Parathyroid adenoma (tissue), 2 donors: ENCODE measurements around the gene GABARAP.

Experiments
- H2AFZ ChIP-seq: fragments of 300-600 bp; sonication (generic); one replicate; pipeline ENCODE4 v1.7.0; 2017; ENCODE audit warnings: antibody characterized with exemption, mild to moderate bottlenecking
- H3K27ac ChIP-seq: fragments of 300-600 bp; sonication (generic); one replicate; pipeline ENCODE4 v1.7.0; 2017
- H3K27me3 ChIP-seq: fragments of 300-600 bp; sonication (generic); one replicate; pipeline ENCODE4 v1.7.0; 2017; ENCODE audit warnings: low read length; ENCODE audit not compliant: control insufficient read depth, insufficient read depth
- H3K36me3 ChIP-seq: fragments of 300-600 bp; sonication (generic); one replicate; pipeline ENCODE4 v1.7.0; 2017; ENCODE audit warnings: low read length; ENCODE audit not compliant: control insufficient read depth, insufficient read depth
- H3K4me1 ChIP-seq: fragments of 300-600 bp; sonication (generic); one replicate; pipeline ENCODE4 v1.7.0; 2017; ENCODE audit warnings: control low read depth
- H3K4me2 ChIP-seq: fragments of 300-600 bp; sonication (generic); one replicate; pipeline ENCODE4 v1.7.0; 2017; ENCODE audit warnings: low read length
- H3K4me3 ChIP-seq: fragments of 300-600 bp; sonication (generic); one replicate; pipeline ENCODE4 v1.7.0; 2017; ENCODE audit warnings: low read depth, low read length
- H3K79me2 ChIP-seq: fragments of 300-600 bp; sonication (generic); one replicate; pipeline ENCODE4 v1.7.0; 2017; ENCODE audit warnings: control low read depth
- H3K9ac ChIP-seq: fragments of 300-600 bp; sonication (generic); one replicate; pipeline ENCODE4 v1.7.0; 2017; ENCODE audit warnings: mild to moderate bottlenecking
- H3K9me3 ChIP-seq: fragments of 300-600 bp; sonication (generic); one replicate; pipeline ENCODE4 v1.7.0; 2017; ENCODE audit warnings: low read length; ENCODE audit not compliant: control insufficient read depth
- TF ChIP-seq, protein P1 (sequence below): fragments of 300-600 bp; sonication (generic); IDR thresholded peaks from one replicate; pipeline ENCODE4 v1.7.0; 2017; ENCODE audit warnings: antibody characterized with exemption, mild to moderate bottlenecking
- donor health status: primary hyperparathyroidism.

Gene GABARAP

DNA sequence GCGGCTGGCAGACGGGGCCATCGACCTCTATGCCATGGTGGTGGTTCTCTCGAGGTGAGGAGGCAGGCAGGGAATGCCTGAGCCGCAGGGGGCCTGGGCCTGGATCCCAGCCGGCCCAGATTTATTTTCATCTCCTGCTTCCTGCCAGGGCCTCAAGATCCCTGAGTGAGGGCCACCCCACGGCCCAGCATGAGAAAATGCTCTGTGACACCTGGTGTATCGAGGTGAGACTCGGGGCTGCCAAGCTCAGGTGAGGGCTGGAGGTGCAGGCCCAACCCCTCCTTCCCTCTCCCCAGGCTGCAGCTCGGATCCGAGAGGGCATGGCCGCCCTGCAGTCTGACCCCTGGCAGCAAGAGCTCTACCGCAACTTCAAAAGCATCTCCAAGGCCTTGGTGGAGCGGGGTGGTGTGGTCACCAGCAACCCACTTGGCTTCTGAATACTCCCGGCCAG is 17.6 kb downstream of the GABARAP start:
- TF ChIP-seq, protein P1, sequence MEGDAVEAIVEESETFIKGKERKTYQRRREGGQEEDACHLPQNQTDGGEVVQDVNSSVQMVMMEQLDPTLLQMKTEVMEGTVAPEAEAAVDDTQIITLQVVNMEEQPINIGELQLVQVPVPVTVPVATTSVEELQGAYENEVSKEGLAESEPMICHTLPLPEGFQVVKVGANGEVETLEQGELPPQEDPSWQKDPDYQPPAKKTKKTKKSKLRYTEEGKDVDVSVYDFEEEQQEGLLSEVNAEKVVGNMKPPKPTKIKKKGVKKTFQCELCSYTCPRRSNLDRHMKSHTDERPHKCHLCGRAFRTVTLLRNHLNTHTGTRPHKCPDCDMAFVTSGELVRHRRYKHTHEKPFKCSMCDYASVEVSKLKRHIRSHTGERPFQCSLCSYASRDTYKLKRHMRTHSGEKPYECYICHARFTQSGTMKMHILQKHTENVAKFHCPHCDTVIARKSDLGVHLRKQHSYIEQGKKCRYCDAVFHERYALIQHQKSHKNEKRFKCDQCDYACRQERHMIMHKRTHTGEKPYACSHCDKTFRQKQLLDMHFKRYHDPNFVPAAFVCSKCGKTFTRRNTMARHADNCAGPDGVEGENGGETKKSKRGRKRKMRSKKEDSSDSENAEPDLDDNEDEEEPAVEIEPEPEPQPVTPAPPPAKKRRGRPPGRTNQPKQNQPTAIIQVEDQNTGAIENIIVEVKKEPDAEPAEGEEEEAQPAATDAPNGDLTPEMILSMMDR: no peak
- Histone ChIP-seq H3K4me2 (no peak overlapping the region), H3K4me3 (no peak overlapping the region), H2AFZ (no peak overlapping the region), H3K27me3 (no peaks in the 10 kb centered on the region), H3K36me3 (no peaks in the 10 kb centered on the region), H3K9ac (no peak overlapping the region), H3K79me2 (peaks cover 18% of the 10 kb centered on the region), H3K4me1 (peaks cover 29% of the 10 kb centered on the region), H3K9me3 (no peaks in the 10 kb centered on the region), H3K27ac (no peak overlapping the region)

DNA sequence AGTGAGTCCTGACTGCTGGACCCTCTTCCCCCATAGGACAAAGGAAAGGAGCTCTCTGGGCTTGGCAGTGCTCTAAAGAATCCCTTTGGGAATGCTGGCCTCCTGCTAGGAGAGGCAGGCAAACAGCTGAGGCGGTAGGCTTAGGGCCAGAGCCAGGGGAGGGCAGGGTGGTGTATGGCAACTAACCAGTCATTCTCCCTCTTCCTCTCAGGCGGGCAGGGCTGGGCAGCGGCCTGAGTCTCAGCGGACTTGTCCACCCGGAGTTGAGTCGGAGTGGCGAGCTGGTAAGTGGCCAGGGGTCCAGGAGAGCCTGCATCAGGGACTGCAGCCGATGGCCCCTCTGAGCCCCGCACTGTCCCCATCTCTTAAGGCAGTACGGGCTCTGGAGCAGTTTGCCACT is 18.1 kb downstream of the GABARAP start:
- no peaks in the 10 kb centered on the region for H3K36me3 ChIP-seq
- H3K79me2 ChIP-seq: peaks cover 12% of the 10 kb centered on the region
- no peak overlapping the region for H3K4me2 ChIP-seq
- TF ChIP-seq, protein P1: no peak
- no peaks in the 10 kb centered on the region for H3K9me3 ChIP-seq
- no peaks in the 10 kb centered on the region for H3K27me3 ChIP-seq
- H3K4me3 ChIP-seq: no peak overlapping the region
- H3K4me1 ChIP-seq: peaks cover 30% of the 10 kb centered on the region
- no peak overlapping the region for H3K9ac ChIP-seq
- no peak overlapping the region for H2AFZ ChIP-seq
- H3K27ac ChIP-seq: peak overlapping the region; percentile 46

DNA sequence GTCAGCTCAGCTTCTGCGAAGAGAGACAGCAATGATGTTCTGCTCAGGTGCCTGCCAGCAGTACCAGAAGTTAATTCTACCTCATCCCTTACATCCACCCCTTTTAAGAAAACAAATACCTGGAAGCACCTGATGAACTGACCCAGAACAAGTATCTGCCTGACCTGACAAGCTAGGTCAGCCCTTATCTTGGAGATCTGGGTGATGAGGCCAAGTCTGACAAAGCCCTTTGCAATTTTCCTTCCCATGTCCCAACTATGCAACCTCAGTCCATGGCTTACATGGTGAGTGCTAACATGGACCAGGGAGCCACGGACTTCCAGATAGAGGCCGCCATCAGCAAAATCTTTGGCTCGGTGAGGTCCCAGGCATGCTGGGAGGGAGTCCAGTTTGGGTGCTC is 18.9 kb downstream of the GABARAP start:
- Histone ChIP-seq H3K4me2 (peak overlapping the region; percentile 30), H3K36me3 (no peaks in the 10 kb centered on the region), H3K79me2 (peaks cover 9% of the 10 kb centered on the region), H2AFZ (no peak overlapping the region), H3K4me1 (peaks cover 38% of the 10 kb centered on the region), H3K9me3 (no peaks in the 10 kb centered on the region), H3K27ac (peak overlapping the region; percentile 46), H3K9ac (no peak overlapping the region), H3K27me3 (no peaks in the 10 kb centered on the region), H3K4me3 (no peak overlapping the region)
- TF ChIP-seq, protein P1: no peak

DNA sequence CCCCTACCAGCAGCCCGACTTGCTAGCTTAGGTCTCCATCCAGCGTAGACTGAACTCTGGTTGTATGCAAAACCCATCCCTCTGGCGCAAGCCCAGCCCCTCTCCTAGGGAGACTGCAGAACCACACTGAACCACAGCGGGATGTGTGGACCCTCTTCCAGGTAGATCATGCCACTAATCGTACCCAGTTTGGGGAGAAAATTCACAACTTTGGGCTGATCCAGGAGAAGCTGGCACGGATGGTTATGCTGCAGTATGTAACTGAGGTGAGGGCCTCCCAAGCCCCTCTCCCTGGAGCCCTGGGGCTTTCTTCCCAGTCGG is 19.3 kb downstream of the GABARAP start:
- peaks cover 42% of the 10 kb centered on the region for H3K4me1 ChIP-seq
- no peaks in the 10 kb centered on the region for H3K9me3 ChIP-seq
- H3K4me2 ChIP-seq: peak overlapping the region; percentile 27
- H3K9ac ChIP-seq: no peak overlapping the region
- H3K4me3 ChIP-seq: no peak overlapping the region
- H3K27ac ChIP-seq: peak overlapping the region; percentile 46
- TF ChIP-seq, protein P1: no peak
- H3K27me3 ChIP-seq: no peaks in the 10 kb centered on the region
- H2AFZ ChIP-seq: no peak overlapping the region
- no peaks in the 10 kb centered on the region for H3K36me3 ChIP-seq
- peaks cover 9% of the 10 kb centered on the region for H3K79me2 ChIP-seq

DNA sequence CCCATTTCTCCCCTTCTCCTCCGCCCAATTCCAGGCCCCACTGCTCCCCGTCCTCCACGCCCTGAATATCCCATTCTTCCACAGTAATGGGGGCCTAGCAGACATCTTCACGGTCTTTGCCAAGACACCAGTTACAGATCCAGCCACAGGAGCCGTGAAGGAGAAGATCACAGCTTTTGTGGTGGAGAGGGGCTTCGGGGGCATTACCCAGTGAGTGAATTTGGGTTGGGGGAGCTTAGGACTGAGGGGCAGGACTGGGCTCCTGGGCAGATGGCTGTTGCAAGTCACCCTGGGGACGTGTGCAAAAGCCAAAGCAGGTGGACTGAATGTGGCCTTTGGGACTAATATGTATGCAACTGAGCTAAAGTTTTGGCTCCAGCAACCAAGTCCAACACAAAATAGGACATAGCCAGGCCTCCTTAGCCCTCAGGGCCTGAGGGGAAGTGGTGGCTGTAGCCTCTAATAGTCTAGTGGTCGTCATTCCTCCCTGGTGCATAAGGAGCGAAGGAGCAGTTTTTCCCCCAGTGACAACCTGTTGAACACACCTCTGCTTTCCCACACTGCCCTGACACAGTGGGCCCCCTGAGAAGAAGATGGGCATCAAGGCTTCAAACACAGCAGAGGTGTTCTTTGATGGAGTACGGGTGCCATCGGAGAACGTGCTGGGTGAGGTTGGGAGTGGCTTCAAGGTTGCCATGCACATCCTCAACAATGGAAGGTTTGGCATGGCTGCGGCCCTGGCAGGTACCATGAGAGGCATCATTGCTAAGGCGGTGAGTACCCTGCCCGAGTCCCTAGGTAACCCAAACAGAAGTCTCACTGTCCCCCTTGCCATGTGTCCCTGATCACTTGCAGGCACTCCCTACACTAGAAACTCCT is 19.9 kb downstream of the GABARAP start:
- peaks cover 7% of the 10 kb centered on the region for H3K79me2 ChIP-seq
- no peak overlapping the region for H3K9ac ChIP-seq
- peak overlapping the region; percentile 27 for H3K4me2 ChIP-seq
- TF ChIP-seq, protein P1: no peak
- peak overlapping the region; percentile 46 for H3K27ac ChIP-seq
- H3K36me3 ChIP-seq: no peaks in the 10 kb centered on the region
- no peaks in the 10 kb centered on the region for H3K27me3 ChIP-seq
- no peaks in the 10 kb centered on the region for H3K9me3 ChIP-seq
- no peak overlapping the region for H3K4me3 ChIP-seq
- peaks cover 45% of the 10 kb centered on the region for H3K4me1 ChIP-seq
- H2AFZ ChIP-seq: no peak overlapping the region
